Activated CD4-positive, CD25-positive, alpha-beta regulatory T cell (primary cell): ENCODE measurements around the gene NHLH1.
"Not testable (repeated sequence)": the region's sequence is repeated elsewhere in the genome, so short reads cannot be mapped to it uniquely, and the experiment has no call there.

Source experiments
- DNase-seq, 4 experiments: peaks; one replicate each; lab custom pipeline; 2025; lab: John Stamatoyannopoulos, UW

NHLH1 gene

DNA sequence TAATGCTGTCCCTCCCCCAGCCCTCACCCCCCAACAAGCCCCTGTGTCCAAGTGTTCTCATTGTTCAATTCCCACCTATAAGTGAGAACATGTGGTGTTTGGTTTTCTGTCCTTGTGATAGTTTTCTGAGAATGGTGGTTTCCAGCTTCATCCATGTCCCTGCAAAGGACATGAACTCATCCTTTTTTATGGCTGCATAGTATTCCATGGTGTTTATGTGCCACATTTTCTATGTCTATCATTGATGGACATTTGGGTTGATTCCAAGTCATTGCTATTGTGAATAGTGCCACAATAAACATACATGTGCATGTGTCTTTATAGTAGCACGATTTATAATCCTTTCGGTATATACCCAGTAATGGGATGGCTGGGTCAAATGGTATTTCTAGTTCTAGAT lies 17.9 kb downstream of the NHLH1 start:
- not testable (repeated sequence) for DNase-seq

DNA sequence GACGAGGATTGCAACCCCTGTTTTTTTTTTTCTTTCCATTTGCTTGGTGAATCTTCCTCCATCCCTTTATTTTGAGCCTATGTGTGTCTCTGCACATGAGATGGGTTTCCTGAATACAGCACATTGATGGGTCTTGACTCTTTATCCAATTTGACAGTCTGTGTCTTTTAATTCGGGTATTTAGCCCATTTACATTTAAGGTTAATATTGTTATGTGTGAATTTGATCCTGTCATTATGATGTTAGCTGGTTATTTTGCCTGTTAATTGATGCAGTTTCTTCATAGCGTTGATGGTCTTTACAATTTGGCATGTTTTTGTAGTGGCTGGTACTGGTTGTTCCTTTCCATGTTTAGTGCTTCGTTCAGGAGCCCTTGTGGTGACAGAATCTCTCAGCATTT lies 21.5 kb downstream of the NHLH1 start:
- DNase-seq = not testable (repeated sequence)

DNA sequence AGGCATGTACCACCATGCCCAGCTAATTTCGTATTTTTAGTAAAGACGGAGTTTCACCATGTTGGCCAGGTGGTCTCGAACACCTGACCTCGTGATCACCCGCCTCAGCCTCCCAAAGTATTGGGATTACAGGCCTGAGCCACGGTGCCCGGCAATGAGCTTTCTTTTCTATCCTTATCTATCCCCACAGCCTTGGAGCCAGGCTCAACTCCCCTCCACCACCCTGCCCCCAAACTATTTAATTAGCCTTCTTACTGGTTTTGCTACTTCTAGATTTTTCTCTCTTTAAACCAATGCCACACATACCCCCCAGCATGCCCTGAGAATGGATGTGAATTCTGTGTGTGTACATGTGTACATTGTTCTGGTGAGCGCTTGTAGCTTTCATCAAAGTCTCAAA lies 27.8 kb downstream of the NHLH1 start:
- DNase-seq = no peak

GRCh38 chr1:160397651-160398050 lies 30.8 kb downstream of the NHLH1 start:
- DNase-seq = no peak

- no peak for DNase-seq
Measured at GRCh38 chr1:160398823-160399222, 32.0 kb downstream of the NHLH1 start.

DNA sequence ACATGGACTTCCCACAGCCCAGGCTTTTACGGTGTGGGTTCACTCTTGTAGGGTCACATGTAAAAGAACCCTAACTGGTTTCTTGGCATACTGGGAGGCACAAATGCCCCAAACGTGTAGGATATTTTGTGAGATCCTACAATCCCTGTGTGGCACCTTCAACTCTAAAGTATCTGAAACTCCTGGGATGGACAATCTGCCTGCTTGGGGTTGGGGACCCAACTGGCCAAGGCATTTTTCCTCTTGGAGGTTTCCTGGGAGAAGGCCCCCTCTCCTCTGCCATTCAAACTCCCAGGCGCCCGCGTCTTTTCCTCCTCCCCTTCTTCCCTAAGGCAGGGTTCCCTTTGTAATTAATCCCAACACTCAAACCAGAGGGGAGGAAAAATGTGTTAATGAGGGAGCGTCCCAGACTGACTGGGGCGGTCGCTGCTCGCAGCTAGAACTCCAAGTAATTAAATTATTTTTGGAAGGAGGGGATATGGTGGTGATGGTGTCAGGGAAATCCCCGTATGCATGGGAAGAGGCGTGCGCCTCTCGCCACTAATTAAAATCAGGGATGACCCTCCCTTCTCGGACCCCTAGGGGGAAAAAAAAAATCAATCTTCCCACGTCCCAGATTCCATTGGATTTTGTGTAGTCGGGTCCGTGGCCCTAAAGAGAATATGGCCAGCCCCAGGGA lies 32.8 kb downstream of the NHLH1 start:
- DNase-seq = no peak

DNA sequence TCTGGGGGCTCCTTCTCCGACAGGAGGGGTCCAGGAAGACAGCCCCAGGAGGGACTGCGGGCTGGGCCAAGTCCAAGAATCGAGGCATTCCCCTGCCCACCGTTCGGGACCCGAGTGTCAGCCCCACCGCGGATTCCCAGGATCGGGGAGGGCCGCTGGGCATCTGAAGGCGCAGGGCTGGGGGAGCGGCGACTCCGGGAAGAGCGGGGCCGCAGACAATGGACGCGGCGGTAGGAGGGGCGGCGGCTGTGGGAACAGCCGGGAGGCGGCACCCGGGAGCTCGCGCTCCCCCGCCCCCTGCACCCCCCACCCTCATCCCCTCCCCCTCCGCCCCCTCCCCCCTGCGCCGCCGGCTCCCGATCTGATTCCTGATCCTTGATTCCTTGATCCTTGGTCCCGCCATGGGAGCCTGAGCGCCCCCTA lies 33.4 kb downstream of the NHLH1 start, which contains the start of gene VANGL2:
TSS of gene VANGL2 (plus strand) at position 342 of the 423 bp plus-strand sequence. CDS start 15,274 bp downstream, outside the sequence.
- DNase-seq = peak in 1 of 4 experiments; percentile 13

DNA sequence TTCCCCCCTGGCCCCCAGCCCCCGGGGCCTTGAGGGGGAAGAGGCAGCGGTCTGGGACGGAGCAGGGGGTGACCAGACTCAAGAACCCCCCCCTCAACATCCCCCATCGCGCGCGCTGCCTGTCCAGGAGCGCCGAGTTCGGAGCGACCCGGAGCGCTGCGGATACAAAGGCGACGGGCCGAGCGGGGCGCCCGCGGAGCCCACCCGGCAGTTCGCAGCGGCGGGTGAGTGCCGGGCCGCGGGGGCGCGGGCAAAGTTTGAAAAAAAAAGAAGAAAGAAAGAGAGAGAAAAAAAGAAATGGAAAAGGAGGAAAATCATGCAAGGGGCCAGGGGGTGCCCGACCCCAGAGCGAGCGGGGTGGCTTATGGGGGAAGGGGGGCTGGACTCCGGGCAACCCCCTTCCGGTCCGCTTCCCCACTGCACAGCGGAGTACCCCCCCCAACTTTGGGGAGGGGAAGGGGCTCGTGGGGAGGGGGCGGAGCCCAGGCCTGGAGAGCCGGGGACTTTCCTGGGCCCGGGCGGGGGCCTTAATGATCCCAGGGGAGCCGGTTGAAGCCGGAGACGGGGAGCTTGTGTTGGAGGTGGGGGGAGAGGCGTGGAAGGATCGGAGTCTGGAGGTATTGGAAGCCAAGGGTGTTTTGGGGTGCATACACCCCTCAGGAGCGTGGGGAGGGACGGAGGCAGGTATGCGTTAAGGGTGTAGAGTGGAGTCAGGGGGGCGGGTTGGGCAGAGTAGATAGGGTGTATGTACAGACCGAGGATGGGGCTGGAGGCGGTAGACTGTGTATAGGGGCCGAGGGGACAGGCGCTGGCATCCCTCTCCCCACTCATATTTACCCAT lies 34.0 kb downstream of the NHLH1 start:
- no peak for DNase-seq

GRCh38 chr1:160401487-160401805 lies 34.6 kb downstream of the NHLH1 start:
- DNase-seq = no peak

- no peak for DNase-seq
Measured at GRCh38 chr1:160402001-160402795, 35.3 kb downstream of the NHLH1 start.

- DNase-seq = no peak
Measured at GRCh38 chr1:160403244-160403643, 36.4 kb downstream of the NHLH1 start.

- DNase-seq = no peak
Measured at GRCh38 chr1:160404094-160404493, 37.2 kb downstream of the NHLH1 start.

- no peak for DNase-seq
Measured at GRCh38 chr1:160405331-160405877, 38.5 kb downstream of the NHLH1 start.

DNA sequence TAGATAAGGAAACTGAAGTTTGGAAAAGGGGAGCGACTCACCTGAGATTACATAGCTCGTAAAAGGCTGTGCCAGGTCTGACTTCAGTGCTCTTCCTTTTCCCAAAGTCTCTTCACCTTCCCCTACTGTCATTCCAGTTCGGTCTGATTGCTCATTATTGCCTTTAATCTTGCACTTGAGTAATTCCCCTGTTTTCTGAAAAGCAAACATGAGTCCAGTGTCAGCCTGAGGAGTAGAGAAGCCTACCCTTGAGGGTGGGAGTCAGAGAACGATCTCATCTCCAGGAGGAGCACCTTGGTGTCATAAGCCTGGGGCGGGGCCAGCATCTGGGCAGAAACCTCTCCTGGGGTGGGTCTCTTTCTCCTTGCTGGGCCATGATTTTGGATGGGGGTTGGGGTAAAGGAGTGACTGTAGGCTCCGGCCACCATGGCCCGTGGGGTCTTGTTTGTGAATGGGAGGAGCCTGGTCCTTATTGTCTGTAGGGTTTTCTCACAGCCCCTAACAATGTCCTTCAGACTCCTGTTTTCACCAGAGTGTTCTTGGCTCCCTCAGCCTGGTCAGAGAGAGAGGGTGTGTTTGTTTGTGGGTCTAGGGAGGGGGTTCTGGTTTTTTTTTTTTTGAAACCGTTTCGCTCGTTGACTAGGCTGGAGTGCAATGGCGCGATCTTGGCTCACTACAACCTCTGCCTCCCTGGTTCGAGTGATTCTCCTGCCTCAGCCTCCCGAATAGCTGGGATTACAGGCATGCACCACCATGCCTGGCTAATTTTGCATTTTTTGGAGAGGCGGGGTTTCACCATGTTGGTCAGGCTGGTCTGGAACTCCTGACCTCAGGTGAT lies 39.5 kb downstream of the NHLH1 start:
- no peak for DNase-seq

GRCh38 chr1:160407839-160408801 lies 41.2 kb downstream of the NHLH1 start:
- DNase-seq = no peak

GRCh38 chr1:160408864-160409263 lies 42.0 kb downstream of the NHLH1 start:
- no peak for DNase-seq

GRCh38 chr1:160409486-160409885 lies 42.6 kb downstream of the NHLH1 start:
- no peak for DNase-seq

DNA sequence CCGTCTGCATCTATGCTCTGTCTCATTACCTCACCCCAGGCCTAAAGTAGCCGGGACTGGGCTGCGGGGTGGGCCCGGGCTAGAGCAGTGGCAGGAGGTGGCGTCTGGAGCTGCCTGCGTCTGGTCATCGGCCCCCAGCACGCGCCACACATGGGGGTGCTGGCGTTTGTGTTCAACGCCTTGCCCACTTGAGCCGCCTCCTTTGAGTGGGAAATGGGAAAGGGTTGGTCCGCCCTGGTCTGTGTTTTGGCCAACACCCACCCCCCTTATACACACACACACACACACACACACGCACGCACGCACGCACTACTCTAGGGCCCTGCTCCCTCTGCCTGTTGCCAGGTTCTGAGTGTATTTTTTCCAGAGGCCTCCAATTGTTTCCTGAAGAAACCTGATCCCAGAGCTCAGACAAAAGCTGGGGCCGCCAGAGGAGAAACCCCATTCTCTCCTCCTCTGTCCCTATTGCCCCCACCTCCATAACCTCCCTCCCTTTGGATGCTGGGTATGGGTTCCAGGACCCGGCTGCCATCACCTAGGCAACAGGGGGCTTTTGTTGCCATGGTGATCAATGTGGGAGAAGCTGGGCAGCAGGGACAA lies 43.6 kb downstream of the NHLH1 start:
- DNase-seq = no peak

GRCh38 chr1:160411271-160412027 lies 44.6 kb downstream of the NHLH1 start:
- no peak for DNase-seq
